DMS153 (cell line): ENCODE measurements around the gene POLR2E.

Source experiments
- DNase-seq: peaks from one replicate; lab custom pipeline; 2025; lab: John Stamatoyannopoulos, UW

Gene POLR2E

GRCh38 chr19:1063909-1064660 lies 31.1 kb downstream of the POLR2E start:
- no peak for DNase-seq

DNA sequence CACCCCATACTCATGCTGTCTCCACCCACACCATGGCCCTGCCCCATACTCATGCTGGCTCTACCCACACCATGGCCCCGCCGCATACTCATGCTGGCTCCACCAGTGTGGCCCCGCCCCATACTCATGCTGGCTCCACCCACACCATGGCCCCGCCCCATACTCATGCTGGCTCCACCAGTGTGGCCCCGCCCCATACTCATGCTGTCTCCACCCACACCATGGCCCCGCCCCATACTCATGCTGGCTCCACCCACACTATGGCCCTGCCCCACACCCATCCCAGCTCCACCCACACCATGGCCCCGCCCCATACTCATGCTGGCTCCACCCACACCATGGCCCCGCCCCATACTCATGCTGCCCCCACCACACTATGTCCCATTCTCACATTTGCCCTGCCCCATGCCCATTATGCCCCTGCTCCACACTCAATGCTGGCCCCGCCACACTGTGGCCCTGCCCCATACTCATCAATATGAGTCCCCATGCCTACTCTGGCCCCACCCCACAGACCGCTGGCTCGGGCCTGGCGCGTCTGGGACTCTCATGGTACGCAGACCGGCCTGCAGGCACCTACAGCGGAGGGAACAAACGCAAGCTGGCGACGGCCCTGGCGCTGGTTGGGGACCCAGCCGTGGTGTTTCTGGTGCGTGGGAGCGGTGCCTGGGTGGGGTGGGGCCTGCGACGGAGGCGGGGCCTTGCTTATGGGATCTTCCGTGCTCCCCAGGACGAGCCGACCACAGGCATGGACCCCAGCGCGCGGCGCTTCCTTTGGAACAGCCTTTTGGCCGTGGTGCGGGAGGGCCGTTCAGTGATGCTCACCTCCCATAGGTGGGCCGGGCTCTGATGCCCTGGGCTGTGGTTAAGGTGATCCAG lies 31.9 kb downstream of the POLR2E start:
- DNase-seq: peak; percentile 21

DNA sequence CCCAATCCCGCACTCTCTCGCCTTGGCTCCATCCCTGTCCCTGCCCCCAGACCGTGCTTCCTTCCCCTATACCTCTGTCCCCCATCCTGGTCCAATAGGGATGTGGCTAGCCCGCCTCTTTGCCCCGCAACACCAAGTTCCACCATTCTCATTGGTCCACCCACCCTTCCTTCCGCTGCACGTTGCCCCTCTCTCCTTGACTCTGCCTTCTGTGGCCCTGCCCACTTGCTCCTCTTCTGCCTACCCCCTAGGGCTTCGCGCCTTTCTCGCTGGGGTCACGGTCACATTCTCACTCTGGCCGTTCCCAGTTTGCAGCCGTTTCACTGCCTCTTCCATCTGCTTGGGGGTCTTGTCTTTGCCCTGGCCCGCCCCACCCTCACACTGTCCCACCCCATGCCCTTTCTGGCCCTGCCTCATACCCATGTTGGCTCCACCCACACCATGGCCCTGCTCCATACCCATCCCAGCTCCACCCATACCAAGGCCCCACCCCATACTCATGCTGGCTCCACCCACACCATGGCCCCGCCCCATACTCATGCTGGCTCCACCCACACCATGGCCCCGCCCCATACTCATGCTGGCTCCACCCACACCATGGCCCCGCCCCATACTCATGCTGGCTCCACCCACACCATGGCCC lies 32.7 kb downstream of the POLR2E start:
- no peak for DNase-seq

GRCh38 chr19:1061987-1062386 lies 33.2 kb downstream of the POLR2E start:
- no peak for DNase-seq

- DNase-seq: no peak
These were observed 34.5 kb downstream of the POLR2E start for GRCh38 chr19:1060689-1061088.

GRCh38 chr19:1058112-1058511 lies 37.1 kb downstream of the POLR2E start:
- no peak for DNase-seq

- DNase-seq: no peak
These were observed 37.9 kb downstream of the POLR2E start for GRCh38 chr19:1057176-1057855.

GRCh38 chr19:1055886-1056620 lies 39.1 kb downstream of the POLR2E start:
- no peak for DNase-seq

- no peak for DNase-seq
These were observed 40.1 kb downstream of the POLR2E start for GRCh38 chr19:1055028-1055425.

GRCh38 chr19:1054102-1055027 lies 40.8 kb downstream of the POLR2E start:
- DNase-seq: no peak

- DNase-seq: no peak
These were observed 41.7 kb downstream of the POLR2E start for GRCh38 chr19:1053176-1054101.

DNA sequence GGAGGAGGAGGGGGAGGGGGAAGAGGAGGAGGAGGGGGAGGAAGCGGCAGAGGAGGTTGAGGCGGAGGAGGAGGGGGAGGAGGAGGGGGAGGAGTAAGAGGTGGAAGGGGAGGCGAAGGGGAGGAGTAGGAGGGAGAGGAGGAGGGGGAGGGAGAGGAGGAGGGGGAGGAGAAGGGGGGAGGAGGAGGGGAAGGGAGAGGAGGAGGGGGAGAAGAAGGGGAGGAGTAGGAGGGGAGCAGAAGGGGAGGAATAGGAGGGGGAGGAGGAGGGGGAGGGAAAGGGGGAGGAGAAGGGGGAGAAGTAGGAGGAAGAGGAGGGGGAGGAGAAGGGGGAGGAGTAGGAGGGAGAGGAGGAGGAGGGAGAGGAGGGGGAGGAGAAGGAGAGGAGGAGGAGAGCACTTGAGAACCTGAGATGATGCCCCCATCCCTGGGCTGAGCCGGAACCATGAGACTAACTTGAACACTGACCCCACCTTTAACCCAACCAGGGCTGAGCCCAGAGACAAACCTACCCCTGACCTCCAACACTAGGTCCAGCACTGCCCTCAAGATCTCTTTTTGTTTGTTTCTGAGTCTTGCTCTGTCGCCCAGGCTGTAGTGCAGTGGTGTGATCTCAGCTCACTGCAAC lies 42.7 kb downstream of the POLR2E start:
- DNase-seq: no peak

DNA sequence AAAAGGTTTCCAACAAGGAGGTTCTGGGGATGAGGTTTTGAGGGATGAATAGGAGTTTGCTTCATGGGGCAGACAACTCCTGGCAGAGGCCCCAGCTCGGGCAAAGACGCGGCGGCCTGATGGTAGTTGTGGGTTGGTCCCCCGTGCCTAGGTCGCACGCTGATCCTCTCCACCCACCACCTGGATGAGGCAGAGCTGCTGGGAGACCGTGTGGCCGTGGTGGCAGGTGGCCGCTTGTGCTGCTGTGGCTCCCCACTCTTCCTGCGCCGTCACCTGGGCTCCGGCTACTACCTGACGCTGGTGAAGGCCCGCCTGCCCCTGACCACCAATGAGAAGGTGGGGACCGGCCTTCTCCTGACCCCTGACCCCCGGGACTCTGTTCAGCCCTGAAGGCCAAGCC lies 43.4 kb downstream of the POLR2E start:
- DNase-seq: no peak

- no peak for DNase-seq
These were observed 44.0 kb downstream of the POLR2E start for GRCh38 chr19:1050989-1051788.

- DNase-seq: no peak
These were observed 45.4 kb downstream of the POLR2E start for GRCh38 chr19:1049800-1050199.

GRCh38 chr19:1049106-1049505 lies 46.1 kb downstream of the POLR2E start:
- DNase-seq: no peak

DNA sequence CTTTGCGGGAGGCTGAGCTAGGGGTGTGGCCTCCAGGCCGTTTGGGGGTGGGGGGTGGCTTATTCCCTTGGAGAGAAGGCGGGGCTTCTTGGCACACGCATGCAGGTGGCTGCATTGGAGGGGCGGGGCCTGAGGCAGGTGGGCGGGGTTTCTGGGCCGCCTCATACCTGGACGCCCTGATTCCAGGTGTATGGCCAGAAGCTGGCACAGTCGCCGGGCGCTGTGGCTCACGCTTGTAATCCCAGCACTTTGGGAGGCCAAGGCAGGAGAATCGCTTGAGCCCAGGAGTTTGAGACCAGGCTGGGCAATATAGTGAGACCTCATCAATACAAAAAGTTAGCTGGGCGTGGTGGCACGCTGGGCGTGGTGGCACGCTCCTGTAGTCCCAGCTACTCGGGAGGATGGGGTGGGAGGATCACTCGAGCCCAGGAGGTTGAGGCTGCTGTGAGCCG lies 47.5 kb downstream of the POLR2E start:
- DNase-seq: no peak
